Right ventricle myocardium superior (tissue), 1 donor: ENCODE data around the gene DEFB127. TPM values are rescaled to one million over a fixed set of nuclear protein-coding genes. Genes with fewer than 3 reads are reported as not detected.

Experiments used
- total RNA-seq: library from RNA; stranded (reverse); fragmentation: NEBNext Ultra II Directional; extraction: Animal tissue kit (Norgen Biotek cat#: 25700); gene quantifications from one replicate; pipeline ENCODE4 v1.2.1, GENCODE V29; 2021
- donor health status: DM: no; HTN: yes; CAD: no; lungs with severe emphysema.

The DEFB127 gene
- total RNA-seq, 1 donor from 2014 or later, result not detected

Other genes with a start within 250 kb of the DEFB127 start
- gene DEFB125, start 69.8 kb upstream of the DEFB127 start, total RNA-seq, result not detected
- gene DEFB126, start 14.9 kb upstream of the DEFB127 start, total RNA-seq, result not detected
- gene DEFB128, start 32.3 kb downstream of the DEFB127 start, total RNA-seq, result not detected
- not detected for gene DEFB129, start 69.8 kb downstream of the DEFB127 start, total RNA-seq
- not detected for gene DEFB132, start 100.3 kb downstream of the DEFB127 start, total RNA-seq
- 4.6 TPM for gene C20orf96, start 133.3 kb downstream of the DEFB127 start, total RNA-seq
- 11.8 TPM for gene ZCCHC3, start 140.1 kb downstream of the DEFB127 start, total RNA-seq
- gene SOX12, start 168.1 kb downstream of the DEFB127 start, total RNA-seq, result 16.2 TPM
- gene NRSN2, start 189.7 kb downstream of the DEFB127 start, total RNA-seq, result 14.5 TPM
- gene TRIB3, start 223.3 kb downstream of the DEFB127 start, total RNA-seq, result 0.67 TPM